NCI-H2227 treated with DMSO at 0.1 percent for 48 hours (cell line): Measurements from ENCODE around the gene LRTM2.

Experiments used
- DNase-seq: peaks from one replicate; lab custom pipeline; 2025; lab: John Stamatoyannopoulos, UW

Gene LRTM2

GRCh38 chr12:1830401-1830845, 10.1 kb downstream of the LRTM2 start:
- no peak for DNase-seq

GRCh38 chr12:1830981-1831963, 10.9 kb downstream of the LRTM2 start:
- DNase-seq = no peak

DNA sequence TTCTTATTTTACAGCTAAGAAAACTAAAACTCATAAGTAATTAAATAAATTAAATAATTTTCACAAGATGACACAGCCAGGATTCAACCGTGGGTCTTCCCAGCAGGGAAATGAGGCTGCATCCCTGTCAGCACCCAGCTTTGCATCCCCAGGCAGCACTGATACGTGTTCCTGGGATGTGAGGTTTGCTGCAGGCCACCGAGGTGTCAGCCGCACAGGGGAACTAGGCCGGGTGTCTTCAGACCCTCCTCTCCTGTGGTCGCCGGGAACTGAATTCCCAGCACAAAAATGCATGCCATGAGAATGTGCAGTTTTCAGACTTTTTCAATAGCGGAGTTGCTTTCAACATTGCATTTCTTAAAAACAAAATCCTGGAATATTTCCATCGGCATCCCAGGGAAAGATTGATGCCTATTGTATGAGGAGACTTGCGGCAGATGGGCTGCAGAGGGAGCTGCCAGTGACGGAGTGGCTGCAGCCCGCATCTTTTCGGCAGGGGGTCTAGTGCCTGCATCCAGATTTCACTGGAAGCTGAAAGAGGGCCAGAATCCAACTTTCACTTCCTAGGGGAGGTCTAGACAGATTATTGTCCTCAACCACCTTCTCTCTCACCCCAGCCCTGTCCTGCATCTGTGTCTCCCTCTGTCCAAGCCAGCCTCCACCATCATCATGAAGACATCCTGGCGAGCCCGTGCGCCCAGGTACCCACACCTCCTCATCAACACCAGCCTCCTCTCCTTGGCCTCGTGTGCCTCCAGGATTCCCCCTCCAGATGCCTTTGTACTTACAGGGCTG, 12.6 kb downstream of the LRTM2 start:
- no peak for DNase-seq

GRCh38 chr12:1833596-1834028, 13.2 kb downstream of the LRTM2 start:
- DNase-seq = no peak

DNA sequence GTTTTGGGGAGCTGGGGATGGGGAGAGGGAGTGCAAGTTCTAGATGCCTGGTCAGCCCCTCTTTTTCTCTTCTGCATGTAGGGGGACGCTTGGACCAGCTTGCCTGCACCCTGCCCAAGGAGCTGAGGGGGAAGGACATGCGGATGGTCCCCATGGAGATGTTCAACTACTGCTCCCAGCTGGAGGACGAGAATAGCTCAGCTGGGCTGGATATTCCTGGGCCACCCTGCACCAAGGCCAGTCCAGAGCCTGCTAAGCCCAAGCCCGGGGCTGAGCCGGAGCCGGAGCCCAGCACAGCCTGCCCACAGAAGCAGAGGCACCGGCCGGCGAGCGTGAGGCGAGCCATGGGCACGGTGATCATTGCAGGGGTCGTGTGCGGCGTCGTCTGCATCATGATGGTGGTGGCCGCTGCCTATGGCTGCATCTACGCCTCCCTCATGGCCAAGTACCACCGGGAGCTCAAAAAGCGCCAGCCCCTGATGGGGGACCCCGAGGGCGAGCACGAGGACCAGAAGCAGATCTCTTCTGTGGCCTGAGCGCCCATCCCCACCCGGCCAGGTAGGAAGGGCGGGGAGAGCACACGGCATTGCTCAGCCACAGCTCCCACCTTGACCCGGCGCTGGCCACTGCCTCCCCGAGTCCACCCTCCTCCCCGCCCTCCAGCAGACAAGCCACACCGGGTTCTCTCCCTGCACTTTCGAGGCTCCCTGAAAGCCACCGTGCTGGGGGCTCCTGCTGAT, 14.0 kb downstream of the LRTM2 start:
- DNase-seq = no peak

DNA sequence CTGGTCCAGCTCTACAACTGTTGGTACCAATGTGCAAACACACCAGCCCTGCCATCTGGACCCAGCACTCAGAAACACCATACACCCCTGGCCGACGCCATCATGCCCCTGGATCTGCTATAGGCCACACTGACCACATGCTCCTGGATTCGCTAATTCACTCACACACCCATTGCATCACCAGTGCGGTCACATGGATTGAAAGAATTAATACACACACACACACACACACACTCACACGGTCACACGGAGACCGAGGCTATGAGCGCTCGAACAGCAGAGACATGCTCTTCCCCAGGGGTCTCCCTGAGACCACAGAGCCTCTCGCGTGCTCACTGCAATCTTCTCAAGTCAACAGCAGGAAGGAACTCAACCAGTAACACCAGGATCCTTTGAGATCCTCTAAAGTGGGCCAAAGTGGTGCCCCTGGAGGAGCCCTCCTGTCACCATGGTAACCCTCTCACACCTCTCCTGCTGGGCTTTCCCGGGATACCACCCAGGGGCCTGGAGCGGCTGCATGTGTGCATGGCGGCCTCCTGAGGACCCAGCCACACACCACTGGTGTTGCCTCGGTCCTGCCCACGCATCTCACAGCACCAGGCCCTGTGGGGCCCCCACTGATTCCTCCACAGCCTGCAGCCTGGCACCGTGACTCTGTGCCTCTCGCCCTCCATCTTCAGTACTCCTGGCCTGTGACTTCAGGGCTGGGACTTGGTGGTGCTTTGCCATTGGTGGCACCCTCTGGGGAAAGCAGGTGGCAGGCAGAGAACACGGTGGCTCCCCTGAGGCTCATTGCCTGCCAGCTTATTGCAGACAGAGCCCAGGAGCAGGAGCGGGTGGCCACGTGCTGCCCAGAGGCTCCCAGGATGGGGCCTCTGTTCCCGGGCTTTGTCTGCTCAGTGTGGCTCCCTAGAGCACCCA, 15.1 kb downstream of the LRTM2 start:
- DNase-seq = no peak

DNA sequence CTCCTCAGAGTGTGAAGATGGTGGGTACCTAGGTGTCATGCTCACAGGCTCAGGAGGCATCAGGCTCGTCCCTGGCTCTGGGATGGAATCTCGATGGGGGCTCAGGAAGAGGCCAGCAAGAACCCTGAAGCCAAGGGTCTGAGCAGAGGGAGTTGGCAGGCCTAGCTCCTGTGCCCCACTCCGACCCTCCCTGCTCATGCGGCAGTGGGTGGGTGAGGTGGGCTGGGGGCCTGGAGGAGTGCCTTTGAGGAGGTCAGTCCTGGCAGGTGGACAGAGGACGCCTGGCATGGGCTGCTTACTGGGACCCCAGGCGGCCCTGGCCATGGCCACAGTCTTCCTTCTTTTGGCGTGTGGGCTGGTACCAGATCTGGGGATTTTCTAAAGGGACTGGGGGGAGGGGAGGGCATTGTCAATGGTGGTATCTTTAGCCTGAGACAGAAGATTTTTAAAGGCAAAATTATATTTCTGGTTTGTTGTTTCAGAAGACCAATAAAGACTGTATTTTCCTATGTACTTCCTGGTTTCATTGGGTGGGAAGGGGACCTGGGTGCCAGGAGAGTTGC, 16.0 kb downstream of the LRTM2 start:
- no peak for DNase-seq

DNA sequence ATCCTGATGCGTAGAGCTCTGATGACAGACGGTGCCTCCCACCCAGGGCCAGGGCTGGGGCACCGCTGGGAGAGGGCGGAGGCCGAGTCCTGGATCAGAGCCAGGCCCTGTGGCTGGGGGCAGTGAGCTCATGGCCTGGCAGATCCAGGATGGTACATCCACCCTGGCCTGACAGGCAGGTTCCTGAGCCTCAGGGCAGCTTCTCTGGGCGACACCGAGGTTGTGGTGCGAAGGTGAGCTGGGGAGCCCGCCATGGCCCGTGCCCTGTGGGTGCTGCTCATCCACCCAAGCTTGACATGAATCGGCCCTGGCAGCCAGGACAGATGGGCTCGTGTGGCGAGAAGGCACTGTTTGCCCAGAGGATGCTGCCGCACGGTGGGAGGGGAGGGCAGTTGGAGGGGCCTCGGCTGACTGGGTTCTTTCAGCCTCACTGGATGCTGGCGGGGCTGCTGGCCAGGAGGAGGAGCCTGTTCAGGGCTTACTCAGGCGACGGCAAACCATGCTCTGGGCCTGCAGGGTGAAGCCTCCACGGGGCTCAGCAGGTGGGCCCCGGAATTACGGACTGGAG, 16.6 kb downstream of the LRTM2 start:
- no peak for DNase-seq

GRCh38 chr12:1837541-1838204, 17.3 kb downstream of the LRTM2 start:
- no peak for DNase-seq

DNA sequence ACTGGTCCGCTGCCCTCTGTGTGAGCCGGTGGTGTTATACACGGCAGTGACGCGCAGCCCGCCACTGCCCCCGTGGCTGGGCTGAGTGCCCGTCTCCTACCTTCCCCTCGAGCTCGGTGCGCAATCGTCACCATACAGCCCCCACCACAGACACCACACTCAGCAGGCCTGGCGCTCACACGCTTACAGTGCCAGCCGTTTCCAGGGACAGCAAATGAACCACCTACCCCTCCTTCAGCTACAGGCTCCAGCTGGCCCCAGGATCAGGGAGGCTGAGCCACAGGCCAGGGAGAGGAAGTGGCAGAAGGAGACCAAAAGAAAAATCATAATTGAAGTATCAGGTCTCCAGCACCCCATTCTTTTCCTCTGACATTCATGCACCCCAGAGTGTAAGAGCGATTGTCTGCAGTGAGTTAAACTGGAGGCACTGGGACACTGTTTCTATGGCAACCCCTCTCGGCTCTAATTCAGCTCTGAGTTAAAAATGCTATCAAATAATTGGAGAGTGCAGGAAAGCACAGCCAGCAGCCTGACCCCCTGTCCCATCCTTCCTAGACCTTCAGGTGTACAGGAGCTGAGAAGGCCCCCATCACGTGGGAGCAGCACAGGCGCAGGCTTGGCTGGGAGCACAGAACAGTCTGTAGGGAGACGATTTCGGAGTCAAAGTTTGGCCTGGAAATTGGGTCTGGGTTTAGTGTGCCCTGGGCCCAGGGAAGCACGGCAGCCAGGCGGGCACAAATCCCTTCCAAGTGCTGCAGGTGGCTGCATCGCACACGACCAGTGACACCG, 18.0 kb downstream of the LRTM2 start:
- peak; percentile 6 for DNase-seq

DNA sequence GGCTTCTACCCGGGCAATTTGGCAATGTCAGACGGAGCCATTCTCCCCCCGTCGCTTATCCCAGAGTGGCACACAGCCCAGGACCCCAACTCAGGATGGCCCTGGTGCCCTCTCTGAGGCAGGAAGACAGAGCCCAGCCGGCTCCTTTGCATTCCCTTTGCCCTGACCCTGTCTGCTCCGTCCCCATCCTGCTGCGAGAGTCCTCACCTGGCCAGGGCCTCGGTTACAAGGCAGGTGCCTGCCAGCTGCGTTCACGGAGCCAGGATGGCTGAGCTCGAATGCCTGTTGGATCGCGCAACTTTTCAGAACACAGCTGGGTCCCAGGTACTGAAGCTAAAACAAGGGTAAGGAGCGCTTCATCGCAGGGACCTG, 18.6 kb downstream of the LRTM2 start:
- no peak for DNase-seq

GRCh38 chr12:1839464-1839863, 19.1 kb downstream of the LRTM2 start:
- no peak for DNase-seq

GRCh38 chr12:1839956-1840951, 19.9 kb downstream of the LRTM2 start:
- no peak for DNase-seq

GRCh38 chr12:1840981-1841425, 20.6 kb downstream of the LRTM2 start:
- DNase-seq = no peak

- DNase-seq = no peak
Measured at GRCh38 chr12:1841586-1842182, 21.3 kb downstream of the LRTM2 start.

DNA sequence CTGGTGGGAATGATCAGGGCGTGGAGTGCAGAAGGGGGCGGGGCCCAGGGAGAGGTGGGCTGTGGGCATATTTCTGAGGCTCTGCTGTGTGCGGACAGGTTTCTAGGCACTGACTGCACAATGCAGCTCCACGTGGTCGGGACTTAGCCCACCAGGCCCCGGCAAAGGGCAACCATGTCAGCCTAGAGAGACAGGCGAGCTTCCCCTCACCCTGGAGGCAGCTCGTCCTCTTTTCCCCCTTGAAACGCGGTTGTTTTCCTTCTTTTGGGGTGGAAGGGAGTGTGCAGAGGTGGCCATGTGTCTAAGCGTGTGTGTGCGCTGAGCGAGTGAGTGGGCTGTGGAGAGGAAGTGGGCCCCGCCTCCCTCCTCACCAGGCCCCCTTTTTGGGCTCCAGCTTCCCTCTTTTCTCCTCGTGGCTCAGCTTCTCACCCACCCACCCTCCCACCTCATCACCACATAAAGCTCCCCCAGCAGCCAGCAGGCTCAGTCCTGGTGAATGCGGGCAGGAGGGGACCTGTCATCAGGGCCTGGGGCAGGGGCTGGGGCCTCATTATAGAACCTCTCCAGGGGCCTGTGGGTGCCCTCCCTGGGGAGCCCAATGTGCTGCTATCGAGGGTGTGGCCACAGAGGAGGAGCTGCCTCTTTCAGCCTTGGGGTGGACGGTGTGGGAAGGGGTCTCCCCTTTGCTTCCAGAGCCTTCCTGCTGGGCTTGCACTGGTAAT, 22.0 kb downstream of the LRTM2 start:
- no peak for DNase-seq
